Spleen (tissue), 7 donors: Measurements from ENCODE around the gene RFTN1.

ENCODE experiments used
- POLR2A ChIP-seq, 3 donors: fragments of 450-650 bp; IDR thresholded peaks; one replicate each; pipeline ENCODE4 v1.5.1; 2017; ENCODE audit warnings: antibody characterized with exemption in 3 of 3, mild to moderate bottlenecking in 1 of 3
- TF ChIP-seq, protein P1 (sequence below), 11 experiments: fragments of 200-600 bp in 7 of 11; fragments of 450-650 bp in 4 of 11; sonication (generic) in 4 of 11; IDR thresholded peaks in 8 of 11; conservative IDR thresholded peaks in 3 of 11; 1 replicate in 7 of 11; 2 replicates in 4 of 11; pipeline versions ENCODE4 v1.4.0 to v1.8.0; 2016 to 2021; ENCODE audit warnings: antibody characterized with exemption in 11 of 11, inconsistent platforms in 4 of 11, mild to moderate bottlenecking in 1 of 11
- donor health status: DM: no; HTN: no; CAD: no; lungs with moderate emphysema.
- donor health status: DM: no; HTN: no; CAD: no.
- donor health status: DM: no; HTN: no; CAD: no.

GRCh38 chr3:16522834-16523233, 9.3 kb upstream of the RFTN1 start:
- TF ChIP-seq, protein P1, sequence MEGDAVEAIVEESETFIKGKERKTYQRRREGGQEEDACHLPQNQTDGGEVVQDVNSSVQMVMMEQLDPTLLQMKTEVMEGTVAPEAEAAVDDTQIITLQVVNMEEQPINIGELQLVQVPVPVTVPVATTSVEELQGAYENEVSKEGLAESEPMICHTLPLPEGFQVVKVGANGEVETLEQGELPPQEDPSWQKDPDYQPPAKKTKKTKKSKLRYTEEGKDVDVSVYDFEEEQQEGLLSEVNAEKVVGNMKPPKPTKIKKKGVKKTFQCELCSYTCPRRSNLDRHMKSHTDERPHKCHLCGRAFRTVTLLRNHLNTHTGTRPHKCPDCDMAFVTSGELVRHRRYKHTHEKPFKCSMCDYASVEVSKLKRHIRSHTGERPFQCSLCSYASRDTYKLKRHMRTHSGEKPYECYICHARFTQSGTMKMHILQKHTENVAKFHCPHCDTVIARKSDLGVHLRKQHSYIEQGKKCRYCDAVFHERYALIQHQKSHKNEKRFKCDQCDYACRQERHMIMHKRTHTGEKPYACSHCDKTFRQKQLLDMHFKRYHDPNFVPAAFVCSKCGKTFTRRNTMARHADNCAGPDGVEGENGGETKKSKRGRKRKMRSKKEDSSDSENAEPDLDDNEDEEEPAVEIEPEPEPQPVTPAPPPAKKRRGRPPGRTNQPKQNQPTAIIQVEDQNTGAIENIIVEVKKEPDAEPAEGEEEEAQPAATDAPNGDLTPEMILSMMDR (IDR thresholded peaks at IDR 0.05 in 8 of 11, conservative IDR thresholded peaks at IDR 0.05 in 3 of 11): no peak
- no peak for TF ChIP-seq POLR2A (IDR thresholded peaks at IDR 0.05)
